ENCODE data around the gene SIRT1.

GRCh38 chr10:67851186-67851585, 33.3 kb upstream of the SIRT1 start:
- TF ChIP-seq SIN3A (IDR thresholded peaks at IDR 0.05; ENCODE audit: borderline replicate concordance, insufficient read depth, low read length) (no peak), POLR2AphosphoS5 (IDR thresholded peaks at IDR 0.05; ENCODE audit: low read depth, low read length) (no peak), REST (IDR thresholded peaks at IDR 0.05; ENCODE audit: insufficient read depth in 1 of 2, low read depth in 2 of 2, low read length in 2 of 2) (no peak)

Measured in PFSK-1 (cell line).